Adrenal gland (tissue), 12 donors: ENCODE data around the gene MINDY4. TPM values are rescaled to one million over a fixed set of nuclear protein-coding genes. Genes with fewer than 3 reads are reported as not detected.

Experiments
- DNase-seq, 7 donors: peaks; one replicate each; pipeline ENCODE4 v3.0.0-alpha.2; 2019 to 2020
- H3K27ac ChIP-seq, 5 donors: fragments of 200-600 bp; sonication (generic) in 4 of 5; 1 replicate in 3 of 5; 2 replicates in 2 of 5; pipeline versions ENCODE4 v1.5.1 to v1.8.0; 2016 to 2020; ENCODE audit warnings: mild to moderate bottlenecking in 1 of 5
- H3K27me3 ChIP-seq: fragments of 200-600 bp; 2 replicates; pipeline ENCODE4 v1.8.0; 2021
- H3K36me3 ChIP-seq, 2 donors: fragments of 200-600 bp; replicated peaks in 1 of 2; 1 replicate in 1 of 2; 2 replicates in 1 of 2; pipeline versions ENCODE4 v1.5.1 to v1.8.0; 2018 to 2022
- H3K4me1 ChIP-seq, 2 donors: fragments of 200-600 bp; replicated peaks in 1 of 2; 1 replicate in 1 of 2; 2 replicates in 1 of 2; pipeline versions ENCODE4 v1.5.1 to v1.8.0; 2018 to 2021
- H3K4me3 ChIP-seq, 4 donors: fragments of 200-600 bp; sonication (generic) in 3 of 4; one replicate each; pipeline ENCODE4 v1.5.1; 2016 to 2018
- H3K9me3 ChIP-seq, 3 donors: fragments of 200-600 bp; sonication (generic) in 1 of 3; replicated peaks in 1 of 3; 1 replicate in 2 of 3; 2 replicates in 1 of 3; pipeline versions ENCODE4 v1.5.1 to v1.8.0; 2016 to 2021
- CTCF ChIP-seq, 6 experiments: fragments of 450-650 bp in 4 of 6; fragments of 200-600 bp in 2 of 6; sonication (generic) in 1 of 6; IDR thresholded peaks; 1 replicate in 5 of 6; 2 replicates in 1 of 6; pipeline versions ENCODE4 v1.5.1 to v1.8.0; 2016 to 2021; ENCODE audit warnings: antibody characterized with exemption in 6 of 6, mild to moderate bottlenecking in 2 of 6, moderate library complexity in 1 of 6
- POLR2A ChIP-seq, 2 donors: fragments of 450-650 bp; IDR thresholded peaks; one replicate each; pipeline ENCODE4 v1.6.1; 2017; ENCODE audit warnings: antibody characterized with exemption in 2 of 2, mild to moderate bottlenecking in 2 of 2, moderate library complexity in 1 of 2
- WGBS, 4 donors: extraction: QIAGEN DNeasy Blood & Tissue Kit in 2 of 4; methylation state at CpG; one replicate each; pipeline versions ENCODE4 v1.1.5 to v1.1.7; 2013 to 2017; 5-methylcytosine and 5-hydroxymethylcytosine counted together
- intact Hi-C, 2 donors: fragments of 100-400 bp; cut with DNase I; formaldehyde crosslinking; loops; one replicate each; pipeline versions ENCODE4 v1.14.1 to v1.15.0; 2022 to 2023
- polyA plus RNA-seq, 3 donors: library from polyadenylated mRNA; stranded (reverse); fragments of 200-250 nt in 2 of 3; fragments of 350-450 nt in 1 of 3; fragmentation: Illumina TruSeq in 1 of 3; extraction: RNeasy Lipid Tissue Mini Kit (QIAGEN cat#74804) in 1 of 3; gene quantifications; one replicate each; pipeline ENCODE4 v1.2.3, GENCODE V29; 2013 to 2014
- total RNA-seq, 9 donors: library from RNA; depleted of rRNA in 4 of 9; stranded (reverse); fragments of >200 nt in 4 of 9; fragments of 120-200 nt in 1 of 9; fragmentation: NEBNext Ultra II Directional in 1 of 9; extraction: Animal tissue kit (Norgen Biotek cat#: 25700) in 1 of 9; gene quantifications; one replicate each; pipeline versions ENCODE4 v1.1.0 to v1.2.4, GENCODE V29; 2013 to 2023
- donor health status: healthy with polysubstance abuse.
- donor health status: Bipolar disorder and iron deficiency.
- donor health status: DM: yes; HTN: yes; CAD: no.
- donor health status: DM: no; HTN: no; CAD: no.
- donor health status: DM: no; HTN: no; CAD: no.
- donor health status: DM: yes; HTN: yes; CAD: no.

MINDY4 gene
- total and polyA plus RNA-seq, 12 donors = 4.8 to 19.9 (median 7.3) TPM

GRCh38 chr7:30896783-30897637 lies 125.8 kb downstream of the MINDY4 start:
- Histone ChIP-seq H3K27me3 (no peaks in the 10 kb centered on the region), H3K36me3 (no peaks in the 10 kb centered on the region), H3K4me1 (peaks cover 25 to 38% of the 10 kb centered on the region in 2 donors), H3K4me3 (peak overlapping the region in 1 of 4 donors; percentile 17), H3K9me3 (no peaks in the 10 kb centered on the region), H3K27ac (no peak overlapping the region)
- DNase-seq = peak in 5 of 7 donors; percentile 43 to 70 (median 46)
- TF ChIP-seq POLR2A (IDR thresholded peaks at IDR 0.05) (no peak), CTCF (IDR thresholded peaks at IDR 0.05) (no peak)
- WGBS, 4 donors = 24 to 56% (median 36%) methylated on average over 6 to 13 of the region's 13 CpGs
- intact Hi-C loops = no loop called here

- WGBS, 4 donors = 52 to 75% (median 61%) methylated on average over 2 of the region's 2 CpGs
- Histone ChIP-seq H3K9me3 (no peaks in the 10 kb centered on the region), H3K36me3 (no peaks in the 10 kb centered on the region), H3K27ac (peak overlapping the region in 1 of 5 donors; percentile 32), H3K27me3 (no peaks in the 10 kb centered on the region), H3K4me1 (peaks cover 25 to 37% of the 10 kb centered on the region in 2 donors), H3K4me3 (peak overlapping the region in 1 of 4 donors; percentile 17)
- TF ChIP-seq POLR2A (IDR thresholded peaks at IDR 0.05) = no peak
- no peak for TF ChIP-seq CTCF (IDR thresholded peaks at IDR 0.05)
- intact Hi-C loops = no loop called here
- no peak for DNase-seq
These were observed 126.6 kb downstream of the MINDY4 start for GRCh38 chr7:30897770-30898169.

GRCh38 chr7:30898411-30898810 lies 127.2 kb downstream of the MINDY4 start:
- DNase-seq = peak in 3 of 7 donors; percentile 16 to 55 (median 31)
- Histone ChIP-seq H3K4me3 (no peak overlapping the region), H3K4me1 (peaks cover 24 to 32% of the 10 kb centered on the region in 2 donors), H3K9me3 (no peaks in the 10 kb centered on the region), H3K36me3 (no peaks in the 10 kb centered on the region), H3K27me3 (no peaks in the 10 kb centered on the region), H3K27ac (peak overlapping the region in 1 of 5 donors; percentile 32)
- intact Hi-C loops = no loop called here
- WGBS, 4 donors = 64 to 90% (median 75%) methylated on average over 4 to 12 of the region's 12 CpGs
- TF ChIP-seq POLR2A (IDR thresholded peaks at IDR 0.05) = no peak
- no peak for TF ChIP-seq CTCF (IDR thresholded peaks at IDR 0.05)

- TF ChIP-seq POLR2A (IDR thresholded peaks at IDR 0.05) (no peak), CTCF (IDR thresholded peaks at IDR 0.05) (no peak)
- Histone ChIP-seq H3K27me3 (no peaks in the 10 kb centered on the region), H3K36me3 (no peaks in the 10 kb centered on the region), H3K4me1 (peaks cover 18 to 25% of the 10 kb centered on the region in 2 donors), H3K4me3 (no peak overlapping the region), H3K27ac (peak overlapping the region in 2 of 5 donors; percentile 30 to 57), H3K9me3 (no peaks in the 10 kb centered on the region)
- intact Hi-C loops = no loop called here
- 94 to 98% (median 96%) methylated on average over 7 of the region's 7 CpGs for WGBS, 4 donors
- DNase-seq = no peak
These were observed 127.8 kb downstream of the MINDY4 start for GRCh38 chr7:30899066-30899465.
